Endothelial cell (in vitro differentiated cells): ENCODE data around the gene PKIG. TPM values are rescaled to one million over a fixed set of nuclear protein-coding genes. Genes with fewer than 3 reads are reported as not detected.

Experiments
- DNase-seq: peaks from one replicate; pipeline ENCODE4 v3.0.0; 2021; ENCODE audit warnings: low spot score
- H3K27ac Mint-ChIP-seq: one replicate; pipeline ENCODE4 v1.8.0; 2021; ENCODE audit warnings: mixed read lengths, inconsistent platforms; ENCODE audit not compliant: unreplicated experiment
- H3K27me3 Mint-ChIP-seq: one replicate; pipeline ENCODE4 v1.8.0; 2021; ENCODE audit warnings: mild to moderate bottlenecking, moderate library complexity, mixed read lengths, inconsistent platforms; ENCODE audit not compliant: unreplicated experiment
- H3K36me3 Mint-ChIP-seq: one replicate; pipeline ENCODE4 v1.8.0; 2021; ENCODE audit warnings: mild to moderate bottlenecking, low read depth, mixed read lengths, inconsistent platforms; ENCODE audit not compliant: unreplicated experiment
- H3K4me1 Mint-ChIP-seq: one replicate; pipeline ENCODE4 v1.8.0; 2021; ENCODE audit warnings: mild to moderate bottlenecking, mixed read lengths, inconsistent platforms; ENCODE audit not compliant: unreplicated experiment
- H3K4me3 Mint-ChIP-seq: one replicate; pipeline ENCODE4 v1.8.0; 2021; ENCODE audit warnings: mild to moderate bottlenecking, mixed read lengths, inconsistent platforms; ENCODE audit not compliant: unreplicated experiment
- H3K9me3 Mint-ChIP-seq: one replicate; pipeline ENCODE4 v1.8.0; 2021; ENCODE audit warnings: mixed read lengths, inconsistent platforms; ENCODE audit not compliant: unreplicated experiment
- CTCF ChIP-seq: fragments of 200-600 bp; sonication (generic); IDR thresholded peaks from one replicate; pipeline ENCODE4 v1.5.0; 2021; ENCODE audit warnings: antibody characterized with exemption; ENCODE audit not compliant: unreplicated experiment
- total RNA-seq: library from RNA; stranded (reverse); fragmentation: NEBNext Ultra II Directional; extraction: Animal tissue kit (Norgen Biotek cat#: 25700); gene quantifications from one replicate; pipeline ENCODE4 v1.2.1, GENCODE V29; 2021; ENCODE audit not compliant: unreplicated experiment

The PKIG gene
- total RNA-seq, 1 donor from 2014 or later: 184 TPM

GRCh38 chr20:44642203-44643153, 60.1 kb downstream of the PKIG start:
- H3K36me3 Mint-ChIP-seq: peaks cover 26% of the 10 kb centered on the region
- no peak for TF ChIP-seq CTCF
- H3K4me1 Mint-ChIP-seq: peaks cover 62% of the 10 kb centered on the region
- peak overlapping the region; percentile 96 for H3K27ac Mint-ChIP-seq
- peak; percentile 57 for DNase-seq
- peaks cover 22% of the 10 kb centered on the region for H3K27me3 Mint-ChIP-seq
- peak overlapping the region; percentile 44 for H3K4me3 Mint-ChIP-seq
- H3K9me3 Mint-ChIP-seq: no peaks in the 10 kb centered on the region

GRCh38 chr20:44643154-44643519, 60.8 kb downstream of the PKIG start:
- peaks cover 22% of the 10 kb centered on the region for H3K27me3 Mint-ChIP-seq
- no peak for DNase-seq
- peaks cover 26% of the 10 kb centered on the region for H3K36me3 Mint-ChIP-seq
- H3K4me3 Mint-ChIP-seq: peak overlapping the region; percentile 44
- H3K9me3 Mint-ChIP-seq: no peaks in the 10 kb centered on the region
- H3K27ac Mint-ChIP-seq: peak overlapping the region; percentile 96
- peaks cover 65% of the 10 kb centered on the region for H3K4me1 Mint-ChIP-seq
- TF ChIP-seq CTCF: no peak

- Mint-ChIP-seq H3K9me3 (no peaks in the 10 kb centered on the region), H3K4me3 (peak overlapping the region; percentile 47), H3K27me3 (peaks cover 24% of the 10 kb centered on the region), H3K27ac (peak overlapping the region; percentile 96), H3K36me3 (peaks cover 23% of the 10 kb centered on the region), H3K4me1 (peaks cover 68% of the 10 kb centered on the region)
- no peak for TF ChIP-seq CTCF
- peak; percentile 85 for DNase-seq
Measured at GRCh38 chr20:44643596-44644229, 61.3 kb downstream of the PKIG start.

- Mint-ChIP-seq H3K4me1 (peaks cover 68% of the 10 kb centered on the region), H3K27ac (peak overlapping the region; percentile 96), H3K9me3 (no peaks in the 10 kb centered on the region), H3K36me3 (peaks cover 18% of the 10 kb centered on the region), H3K27me3 (peaks cover 24% of the 10 kb centered on the region), H3K4me3 (no peak overlapping the region)
- no peak for TF ChIP-seq CTCF
- no peak for DNase-seq
Measured at GRCh38 chr20:44644230-44644617, 61.8 kb downstream of the PKIG start.
